GM23248 (cell line): ENCODE data around the gene PPIG.

Experiments used
- EZH2 ChIP-seq: fragments of 200-600 bp; sonication (generic); IDR thresholded peaks from 2 replicates; pipeline ENCODE4 v1.6.1; 2018; ENCODE audit warnings: antibody characterized with exemption, mild to moderate bottlenecking; ENCODE audit not compliant: insufficient read depth, poor library complexity, severe bottlenecking
- EZH2phosphoT487 ChIP-seq: fragments of 200-600 bp; sonication (generic); IDR thresholded peaks from 2 replicates; pipeline ENCODE4 v1.6.1; 2018; ENCODE audit warnings: antibody characterized with exemption, moderate library complexity, mild to moderate bottlenecking, low read depth; ENCODE audit not compliant: insufficient read depth

DNA sequence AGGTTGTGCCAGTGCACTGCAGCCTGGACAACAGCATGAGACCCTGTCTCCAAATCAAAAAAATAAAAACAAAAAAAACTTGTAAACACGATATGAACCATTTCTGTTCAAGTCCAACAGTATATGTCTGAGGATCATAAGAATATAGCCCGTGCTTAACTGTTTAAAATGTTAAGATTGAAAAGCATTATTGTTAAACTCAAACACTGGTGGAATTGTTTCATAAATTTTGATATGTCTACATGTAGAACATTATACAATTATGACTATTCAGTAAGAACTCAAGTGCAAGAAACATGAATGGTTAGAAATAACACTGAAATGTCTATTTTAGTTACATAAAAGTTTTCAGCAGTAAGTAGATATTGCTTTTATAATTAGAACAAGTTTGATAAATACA, 29.7 kb downstream of the PPIG start:
- TF ChIP-seq EZH2phosphoT487 = no peak
- no peak for TF ChIP-seq EZH2
